IMR-90 (cell line): ENCODE measurements around the gene CASZ1. TPM values are rescaled to one million over a fixed set of nuclear protein-coding genes. Genes with fewer than 3 reads are reported as not detected.

Experiments
- ATAC-seq: fragments of 200-7000 bp; cut with Tn5 transposase; 2 replicates; pipeline ENCODE4 v1.9.1; 2020; ENCODE audit warnings: low read depth, mild to moderate bottlenecking, moderate library complexity
- BruUV-seq: library from RNA; stranded (reverse); fragments of 400-500 nt; replicated peaks from 2 replicates; lab custom pipeline; 2021; lab: Mats Ljungman, UMichigan
- CTCF ChIA-PET: fragments of 300-600 bp; formaldehyde crosslinking; extraction: SDS; loops from one replicate; lab custom pipeline; 2021; ENCODE audit warnings: antibody characterized with exemption; lab: Yijun Ruan, JAX
- POLR2A ChIA-PET: fragments of 300-600 bp; sonication (Branson Sonifier 250); formaldehyde crosslinking; loops from one replicate; lab custom pipeline; 2022; ENCODE audit warnings: antibody characterized with exemption; ENCODE audit not compliant: unreplicated experiment; lab: Charles Lee
- DNase-seq: peaks from one replicate; pipeline ENCODE4 v3.0.0; 2013
- H2AFZ ChIP-seq: replicated peaks from 2 replicates; pipeline ENCODE3; 2013; ENCODE audit warnings: low read length, mild to moderate bottlenecking; ENCODE audit not compliant: poor library complexity
- H2AK5ac ChIP-seq: 2 replicates; pipeline ENCODE4 v1.6.1; 2013; ENCODE audit warnings: low read depth, low read length, inconsistent platforms
- H2AK9ac ChIP-seq: replicated peaks from 2 replicates; pipeline ENCODE3; 2013; ENCODE audit warnings: mild to moderate bottlenecking, low read depth, low read length, moderate library complexity; ENCODE audit not compliant: poor library complexity
- H2BK120ac ChIP-seq: 2 replicates; pipeline ENCODE4 v1.6.1; 2013; ENCODE audit warnings: low read depth, low read length, inconsistent platforms
- H2BK15ac ChIP-seq: 3 replicates; pipeline ENCODE4 v1.6.1; 2013; ENCODE audit warnings: low read depth, low read length, inconsistent platforms
- H2BK20ac ChIP-seq: 2 replicates; pipeline ENCODE4 v1.6.1; 2013; ENCODE audit warnings: low read depth, mild to moderate bottlenecking, inconsistent platforms, low read length, moderate library complexity
- H2BK5ac ChIP-seq: 2 replicates; pipeline ENCODE4 v1.6.1; 2013; ENCODE audit warnings: mild to moderate bottlenecking, low read depth, low read length, inconsistent platforms; ENCODE audit not compliant: poor library complexity, severe bottlenecking
- H3K14ac ChIP-seq: replicated peaks from 2 replicates; pipeline ENCODE4 v1.6.1; 2013; ENCODE audit warnings: low read depth, low read length, inconsistent platforms
- H3K18ac ChIP-seq: 2 replicates; pipeline ENCODE4 v1.6.1; 2013; ENCODE audit warnings: low read depth, low read length, control low read depth
- H3K23ac ChIP-seq: 2 replicates; pipeline ENCODE4 v1.6.1; 2013; ENCODE audit warnings: low read depth, low read length, inconsistent platforms
- H3K27ac ChIP-seq: 2 replicates; pipeline ENCODE4 v1.5.1; 2013; ENCODE audit warnings: mild to moderate bottlenecking, control low read depth, low read length; ENCODE audit not compliant: insufficient read depth
- H3K27me3 ChIP-seq: 2 replicates; pipeline ENCODE4 v1.6.1; 2013; ENCODE audit warnings: low read length; ENCODE audit not compliant: control insufficient read depth, insufficient read depth
- H3K36me3 ChIP-seq: 2 replicates; pipeline ENCODE4 v1.6.1; 2013; ENCODE audit warnings: low read length, mixed read lengths; ENCODE audit not compliant: control insufficient read depth, insufficient read depth
- H3K4ac ChIP-seq: 2 replicates; pipeline ENCODE4 v1.6.1; 2013; ENCODE audit warnings: low read depth, low read length, inconsistent platforms
- H3K4me1 ChIP-seq: 2 replicates; pipeline ENCODE4 v1.6.1; 2013; ENCODE audit warnings: low read length, mixed read lengths; ENCODE audit not compliant: control insufficient read depth, insufficient read depth
- H3K4me2 ChIP-seq: 2 replicates; pipeline ENCODE4 v1.6.1; 2013; ENCODE audit warnings: low read depth, mild to moderate bottlenecking, control low read depth, low read length, moderate library complexity
- H3K4me3 ChIP-seq: 2 replicates; pipeline ENCODE4 v1.5.1; 2013; ENCODE audit warnings: low read depth, mild to moderate bottlenecking, control low read depth, low read length, moderate library complexity; ENCODE audit not compliant: insufficient read depth
- H3K56ac ChIP-seq: 2 replicates; pipeline ENCODE4 v1.6.1; 2013; ENCODE audit warnings: low read length, inconsistent platforms; ENCODE audit not compliant: insufficient read depth; ENCODE audit errors: extremely low read depth
- H3K79me1 ChIP-seq, 2 experiments: 2 replicates each; pipeline ENCODE4 v1.6.1; 2013; ENCODE audit warnings: low read length in 2 of 2, inconsistent platforms in 1 of 2, low read depth in 1 of 2
- H3K9ac ChIP-seq: 2 replicates; pipeline ENCODE4 v1.6.1; 2013; ENCODE audit warnings: low read depth, low read length, control low read depth
- H3K9me1 ChIP-seq: 2 replicates; pipeline ENCODE4 v1.6.1; 2013; ENCODE audit warnings: low read length, inconsistent platforms; ENCODE audit not compliant: insufficient read depth
- H3K9me3 ChIP-seq: 2 replicates; pipeline ENCODE4 v1.6.1; 2013; ENCODE audit warnings: low read length; ENCODE audit not compliant: control insufficient read depth, insufficient read depth
- H4K20me1 ChIP-seq: 2 replicates; pipeline ENCODE4 v1.6.1; 2013; ENCODE audit warnings: low read length, inconsistent platforms; ENCODE audit not compliant: insufficient read depth
- H4K5ac ChIP-seq: 2 replicates; pipeline ENCODE4 v1.6.1; 2013; ENCODE audit warnings: mild to moderate bottlenecking, low read depth, low read length, control low read depth
- H4K8ac ChIP-seq, 2 experiments: 2 replicates each; pipeline ENCODE4 v1.6.1; 2013; ENCODE audit warnings: low read depth in 2 of 2, low read length in 2 of 2, control low read depth in 1 of 2, inconsistent platforms in 1 of 2
- H4K91ac ChIP-seq: 2 replicates; pipeline ENCODE4 v1.6.1; 2013; ENCODE audit warnings: low read depth, low read length, inconsistent platforms; ENCODE audit not compliant: insufficient read depth
- BHLHE40 ChIP-seq: fragments of 150-350 bp; IDR thresholded peaks from 2 replicates; pipeline ENCODE4 v1.6.1; 2016; ENCODE audit warnings: mild to moderate bottlenecking, low read depth, low read length
- CHD1 ChIP-seq: IDR thresholded peaks from 2 replicates; pipeline ENCODE4 v1.6.1; 2012; ENCODE audit warnings: low read depth, low read length, improper control_type of control experiment
- MAFK ChIP-seq: IDR thresholded peaks from 2 replicates; pipeline ENCODE4 v1.6.1; 2012; ENCODE audit warnings: low read depth, low read length, improper control_type of control experiment
- MAZ ChIP-seq: IDR thresholded peaks from 2 replicates; pipeline ENCODE4 v1.6.1; 2012; ENCODE audit warnings: low read depth, mild to moderate bottlenecking, low read length, improper control_type of control experiment, moderate library complexity, borderline replicate concordance
- RFX5 ChIP-seq: IDR thresholded peaks from 2 replicates; pipeline ENCODE4 v1.8.0; 2012; ENCODE audit warnings: low read depth, mild to moderate bottlenecking, low read length, moderate library complexity
- USF2 ChIP-seq: fragments of 150-350 bp; IDR thresholded peaks from 2 replicates; pipeline ENCODE4 v1.6.1; 2017; ENCODE audit warnings: mild to moderate bottlenecking, antibody characterized with exemption, low read length, low read depth
- WGBS, 2 experiments: methylation state at CpG; one replicate each; pipeline versions ENCODE4 v1.1.5 to v1.1.7; 2013; ENCODE audit warnings: missing lambda C conversion rate in 2 of 2; ENCODE audit not compliant: insufficient read length in 1 of 2; ENCODE audit errors: extremely low coverage in 2 of 2; 5-methylcytosine and 5-hydroxymethylcytosine counted together
- dilution Hi-C: fragments of 300-500 bp; cut with HindIII; formaldehyde crosslinking; loops from one replicate; pipeline ENCODE4 v1.14.3; 2018; ENCODE audit warnings: low sequenced_read_pairs; ENCODE audit not compliant: unreplicated experiment
- in situ Hi-C: fragments of 300-500 bp; cut with MboI; formaldehyde crosslinking; loops from 3 replicates; pipeline ENCODE4 v1.14.3; 2019; ENCODE audit warnings: low sequenced_read_pairs, inconsistent platforms, mixed read lengths
- intact Hi-C: fragments of 100-400 bp; cut with micrococcal nuclease; formaldehyde crosslinking; loops from 2 replicates; pipeline ENCODE4 v1.10.0; 2022
- polyA plus RNA-seq, 3 experiments: library from polyadenylated mRNA; depleted of rRNA; stranded (reverse); fragments of >200 nt; gene quantifications; 2 replicates each; pipeline ENCODE4 v1.2.3, GENCODE V29; 2012; ENCODE audit warnings: low replicate concordance in 1 of 3
- total RNA-seq: library from RNA; depleted of rRNA; stranded (reverse); fragments of >200 nt; gene quantifications from 2 replicates; pipeline ENCODE4 v1.2.3, GENCODE V29; 2012
- TF ChIP-seq, protein P1 (sequence below): fragments of 150-350 bp; IDR thresholded peaks from 2 replicates; pipeline ENCODE4 v1.6.1; 2016; ENCODE audit warnings: low read depth, mild to moderate bottlenecking, low read length, moderate library complexity, borderline replicate concordance

Gene CASZ1
- total and polyA plus RNA-seq, 2 of the 4 experiments (the other 2 are of a cell fraction): 0.18 to 0.24 TPM

DNA sequence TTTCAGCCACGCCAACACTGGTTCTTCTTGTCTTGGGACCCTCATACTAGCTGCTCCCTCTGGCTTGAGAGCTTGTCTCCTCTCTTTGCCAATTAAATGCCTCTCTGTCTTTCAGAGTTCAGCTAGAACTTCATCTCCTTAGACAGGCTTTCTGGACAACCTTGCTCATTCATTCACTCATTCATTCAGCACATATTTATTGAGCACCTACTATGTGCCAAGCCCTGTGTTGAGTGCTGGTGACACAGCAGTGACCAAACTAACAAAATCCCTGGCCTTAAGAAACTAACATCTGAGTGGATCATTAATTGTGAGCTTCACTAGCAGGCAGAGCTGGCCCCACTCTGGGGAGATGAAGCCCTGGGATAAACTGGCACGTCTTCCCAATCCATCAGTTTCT is 24.9 kb upstream of the CASZ1 start:
- 50% methylated on average over 1 of the region's 2 CpGs; no CpG with 5 or more reads in 1 of the 2 experiments for WGBS, 2 experiments
- Histone ChIP-seq H3K4me3 (no peak overlapping the region), H3K23ac (no peak overlapping the region), H3K9me3 (no peaks in the 10 kb centered on the region), H3K36me3 (no peaks in the 10 kb centered on the region), H3K9ac (no peak overlapping the region), H4K91ac (no peak overlapping the region), H2BK5ac (no peak overlapping the region), H3K18ac (no peak overlapping the region), H3K56ac (no peak overlapping the region), H2AK9ac (no peak overlapping the region), H2BK15ac (no peak overlapping the region), H4K20me1 (no peaks in the 10 kb centered on the region), H2AK5ac (no peak overlapping the region), H3K4me2 (no peak overlapping the region), H2BK120ac (no peak overlapping the region), H3K4me1 (peaks cover 4% of the 10 kb centered on the region), H3K79me1 (no peaks in the 10 kb centered on the region), H4K8ac (no peak overlapping the region), H3K4ac (no peak overlapping the region), H3K9me1 (no peaks in the 10 kb centered on the region), H2BK20ac (no peak overlapping the region), H4K5ac (no peak overlapping the region), H3K27me3 (peaks cover 42% of the 10 kb centered on the region), H3K14ac (no peak overlapping the region), H2AFZ (no peak overlapping the region), H3K27ac (no peak overlapping the region)
- BruUV-seq: no TSS peak
- intact Hi-C loops: no loop called here
- TF ChIP-seq, protein P1, sequence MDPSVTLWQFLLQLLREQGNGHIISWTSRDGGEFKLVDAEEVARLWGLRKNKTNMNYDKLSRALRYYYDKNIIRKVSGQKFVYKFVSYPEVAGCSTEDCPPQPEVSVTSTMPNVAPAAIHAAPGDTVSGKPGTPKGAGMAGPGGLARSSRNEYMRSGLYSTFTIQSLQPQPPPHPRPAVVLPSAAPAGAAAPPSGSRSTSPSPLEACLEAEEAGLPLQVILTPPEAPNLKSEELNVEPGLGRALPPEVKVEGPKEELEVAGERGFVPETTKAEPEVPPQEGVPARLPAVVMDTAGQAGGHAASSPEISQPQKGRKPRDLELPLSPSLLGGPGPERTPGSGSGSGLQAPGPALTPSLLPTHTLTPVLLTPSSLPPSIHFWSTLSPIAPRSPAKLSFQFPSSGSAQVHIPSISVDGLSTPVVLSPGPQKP: no peak
- TF ChIP-seq BHLHE40: no peak
- TF ChIP-seq USF2: no peak
- TF ChIP-seq MAFK: no peak
- TF ChIP-seq MAZ: no peak
- no peak for TF ChIP-seq CHD1
- no peak for TF ChIP-seq RFX5
- dilution Hi-C loops: no loop called here
- ATAC-seq (no peak), DNase-seq (no peak)
- in situ Hi-C loops: no loop called here
- CTCF ChIA-PET: no interaction called here
- POLR2A ChIA-PET: no interaction called here
